AG09309 (cell line): Measurements from ENCODE around the gene RTN4RL2.
A peak's percentile ranks its signal among the peaks of the same experiment; 100 is the strongest.

Experiments used
- DNase-seq: peaks from one replicate; pipeline ENCODE4 v3.0.0-alpha.2; 2010; ENCODE audit warnings: low read depth
- H3K4me3 ChIP-seq: 2 replicates; pipeline ENCODE4 v1.5.1; 2011; ENCODE audit warnings: mild to moderate bottlenecking, low read depth, low read length, moderate library complexity; ENCODE audit not compliant: control insufficient read depth
- TF ChIP-seq, protein P1 (sequence below): IDR thresholded peaks from 2 replicates; pipeline ENCODE4 v1.5.1; 2011; ENCODE audit warnings: mild to moderate bottlenecking, low read depth, low read length, inconsistent platforms; ENCODE audit not compliant: insufficient read depth, control insufficient read depth; ENCODE audit errors: missing control alignments

Gene RTN4RL2

DNA sequence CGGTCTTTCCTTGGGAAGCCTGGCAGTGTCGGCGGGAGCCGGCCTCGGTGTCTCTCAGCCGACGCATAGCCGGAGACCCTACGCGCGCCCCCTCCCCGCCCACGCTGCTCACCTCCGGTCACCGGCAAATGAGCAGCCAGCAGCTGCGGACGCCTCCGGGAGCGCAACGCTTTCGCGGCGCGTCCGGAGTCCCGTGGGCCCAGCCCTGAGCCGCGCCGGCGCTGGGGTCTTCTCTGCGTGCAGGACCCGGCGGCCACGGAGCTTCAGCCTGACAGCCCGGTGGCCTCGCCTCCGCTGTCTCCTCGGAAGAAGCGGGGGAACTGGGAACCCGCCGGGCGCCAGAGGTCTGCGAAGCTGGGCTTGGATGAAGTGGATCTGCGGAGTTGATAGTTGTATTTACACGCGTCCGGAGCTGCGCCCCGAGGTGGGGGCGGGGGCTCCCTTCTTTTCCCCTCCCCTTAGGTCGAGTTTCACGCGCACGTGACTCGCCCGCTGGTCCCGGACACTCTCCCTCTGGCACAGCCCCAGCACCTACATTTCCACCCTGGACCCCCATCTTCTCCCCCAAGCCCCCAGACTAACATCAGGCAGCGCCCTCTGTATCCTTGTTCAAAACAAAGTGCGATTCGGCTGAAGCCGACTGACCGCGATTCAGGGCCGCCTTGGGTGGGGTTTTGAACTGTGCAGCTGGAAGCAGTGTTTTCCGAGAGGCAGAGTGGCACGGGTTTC lies 55.2 kb downstream of the RTN4RL2 start, which contains the start of gene SLC43A1:
SLC43A1 (minus strand) TSS at position 371 of the 729 bp plus-strand sequence. CDS start 1,591 bp downstream, outside the sequence.
- peak within 1 kb of the TSS; percentile 87 for H3K4me3 ChIP-seq
- DNase-seq, result no peak
- TF ChIP-seq, protein P1, sequence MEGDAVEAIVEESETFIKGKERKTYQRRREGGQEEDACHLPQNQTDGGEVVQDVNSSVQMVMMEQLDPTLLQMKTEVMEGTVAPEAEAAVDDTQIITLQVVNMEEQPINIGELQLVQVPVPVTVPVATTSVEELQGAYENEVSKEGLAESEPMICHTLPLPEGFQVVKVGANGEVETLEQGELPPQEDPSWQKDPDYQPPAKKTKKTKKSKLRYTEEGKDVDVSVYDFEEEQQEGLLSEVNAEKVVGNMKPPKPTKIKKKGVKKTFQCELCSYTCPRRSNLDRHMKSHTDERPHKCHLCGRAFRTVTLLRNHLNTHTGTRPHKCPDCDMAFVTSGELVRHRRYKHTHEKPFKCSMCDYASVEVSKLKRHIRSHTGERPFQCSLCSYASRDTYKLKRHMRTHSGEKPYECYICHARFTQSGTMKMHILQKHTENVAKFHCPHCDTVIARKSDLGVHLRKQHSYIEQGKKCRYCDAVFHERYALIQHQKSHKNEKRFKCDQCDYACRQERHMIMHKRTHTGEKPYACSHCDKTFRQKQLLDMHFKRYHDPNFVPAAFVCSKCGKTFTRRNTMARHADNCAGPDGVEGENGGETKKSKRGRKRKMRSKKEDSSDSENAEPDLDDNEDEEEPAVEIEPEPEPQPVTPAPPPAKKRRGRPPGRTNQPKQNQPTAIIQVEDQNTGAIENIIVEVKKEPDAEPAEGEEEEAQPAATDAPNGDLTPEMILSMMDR, result peak; percentile 16

DNA sequence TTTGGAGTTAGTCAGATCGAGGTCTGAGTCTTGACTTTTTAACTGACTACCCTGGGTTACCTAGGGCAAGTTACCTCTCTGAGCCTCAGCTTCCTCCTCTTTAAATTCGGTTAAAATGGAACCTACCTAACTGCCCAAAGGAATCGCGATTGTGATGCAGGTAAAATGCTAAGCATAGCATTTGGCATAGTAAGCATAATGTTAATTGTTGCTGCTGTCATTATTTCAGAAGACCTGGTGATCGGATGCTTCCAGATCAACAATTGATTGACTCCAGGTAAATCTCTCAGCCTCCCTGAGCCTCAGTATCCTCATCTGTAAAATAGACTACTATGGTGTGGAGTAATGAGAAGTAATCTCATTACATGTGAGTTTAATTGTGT lies 55.7 kb downstream of the RTN4RL2 start:
- TF ChIP-seq, protein P1, result no peak
- no peak for DNase-seq
- H3K4me3 ChIP-seq, result peak overlapping the region; percentile 87

DNA sequence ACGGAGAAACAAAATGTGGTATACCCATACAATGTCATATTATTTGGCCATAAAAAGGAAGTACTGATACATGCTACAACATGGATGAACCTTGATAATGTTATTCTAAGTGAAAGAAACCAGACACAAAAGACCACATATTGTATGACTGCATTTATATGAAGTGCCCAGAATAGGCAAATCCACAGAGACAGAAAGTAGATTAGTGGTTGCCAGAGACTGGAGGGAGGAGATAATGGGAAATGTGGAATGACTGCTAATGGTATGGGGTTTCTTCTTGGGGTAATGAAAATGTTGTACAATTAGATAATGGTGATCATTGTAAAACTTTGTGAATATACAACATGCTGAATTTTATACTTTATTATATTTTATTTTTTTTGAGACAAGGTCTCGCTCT lies 60.8 kb downstream of the RTN4RL2 start:
- H3K4me3 ChIP-seq, result no peak overlapping the region
- TF ChIP-seq, protein P1, result no peak
- DNase-seq, result no peak

DNA sequence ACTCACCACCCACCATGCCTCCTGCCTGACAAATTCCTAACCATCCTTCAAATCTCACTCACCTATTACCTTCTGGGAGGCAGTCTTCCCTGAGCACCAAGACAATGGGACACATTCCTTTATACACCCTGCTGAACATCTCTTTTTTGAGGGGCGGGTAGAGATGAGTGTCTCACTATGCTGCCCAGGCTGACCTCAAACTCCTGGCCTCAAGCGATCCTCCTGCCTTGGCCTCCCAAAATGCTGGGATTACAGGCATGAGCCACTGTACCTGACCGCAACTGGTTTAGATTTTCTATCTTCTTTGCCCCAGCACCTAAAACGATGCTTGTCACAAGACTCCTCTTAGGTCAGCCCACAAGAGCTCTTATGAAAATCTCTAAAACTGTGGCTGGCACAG lies 63.1 kb downstream of the RTN4RL2 start:
- no peak for DNase-seq
- no peak overlapping the region for H3K4me3 ChIP-seq
- TF ChIP-seq, protein P1, result no peak
